GM19467 (cell line): ENCODE measurements around the gene POU2F2.

ENCODE experiments used
- ATAC-seq: cut with Tn5 transposase; IDR thresholded peaks from one replicate; pipeline ENCODE4 v1.9.1; 2021; ENCODE audit warnings: mild to moderate bottlenecking, moderate library complexity; ENCODE audit not compliant: unreplicated experiment

Gene POU2F2

DNA sequence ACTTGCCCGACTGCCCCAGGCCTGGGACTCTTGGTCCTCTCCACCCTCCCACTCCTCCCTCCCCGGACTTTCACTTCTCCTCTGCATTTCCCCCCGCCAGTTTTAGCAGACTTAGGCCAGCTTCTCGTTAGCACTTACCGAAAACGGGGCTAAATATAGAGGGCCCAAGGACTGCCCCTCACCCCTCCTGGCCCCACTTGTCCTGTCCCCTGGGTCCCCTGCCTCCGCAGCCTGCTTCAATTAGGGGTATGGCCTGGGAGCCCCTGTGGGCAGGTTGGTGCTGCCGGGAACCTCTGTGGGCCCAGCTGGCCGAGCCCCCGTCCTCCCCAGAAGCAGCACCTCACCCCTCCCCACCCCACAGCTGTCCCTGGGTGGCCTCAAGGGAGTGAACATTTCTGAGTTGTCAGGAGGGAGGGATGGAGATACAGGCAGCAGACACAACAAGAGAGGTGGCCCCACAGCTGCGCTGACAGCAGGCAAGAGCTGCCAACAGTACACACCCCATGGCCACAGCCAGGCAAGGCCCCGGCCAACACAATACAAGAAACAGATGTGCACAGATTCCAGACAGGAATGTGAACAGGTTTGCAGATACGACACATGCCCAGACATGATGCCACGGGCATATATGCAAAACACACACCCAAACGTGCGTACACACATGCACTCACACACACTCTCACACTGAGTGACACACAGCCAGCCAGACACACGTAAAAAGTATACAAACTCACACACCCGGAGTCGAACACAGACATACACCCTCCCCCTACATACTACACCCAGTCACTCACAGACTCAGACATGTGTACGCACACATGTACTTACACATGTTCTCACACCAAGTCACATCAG lies 2.6 kb downstream of the POU2F2 start:
- peak; percentile 51 for ATAC-seq

DNA sequence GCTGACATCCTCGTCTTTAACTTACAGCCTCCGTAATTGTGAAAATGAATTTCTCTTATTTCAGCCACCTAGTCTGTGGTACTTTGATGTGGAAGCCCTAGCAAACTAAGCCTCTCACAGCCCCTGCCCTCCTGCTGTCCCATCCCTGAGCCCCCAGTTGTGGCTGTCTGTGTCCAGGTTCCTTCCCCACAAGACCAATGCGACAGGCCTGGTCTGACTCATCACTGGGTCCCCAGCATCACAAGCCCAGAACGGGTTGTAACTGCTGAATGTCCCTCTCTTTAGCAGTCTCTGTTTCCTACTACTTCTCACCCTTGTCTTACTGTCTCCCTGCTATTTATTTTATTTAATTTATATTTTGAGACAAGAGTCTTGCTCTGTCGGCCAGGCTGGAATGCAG lies 5.7 kb downstream of the POU2F2 start:
- ATAC-seq, result no peak

DNA sequence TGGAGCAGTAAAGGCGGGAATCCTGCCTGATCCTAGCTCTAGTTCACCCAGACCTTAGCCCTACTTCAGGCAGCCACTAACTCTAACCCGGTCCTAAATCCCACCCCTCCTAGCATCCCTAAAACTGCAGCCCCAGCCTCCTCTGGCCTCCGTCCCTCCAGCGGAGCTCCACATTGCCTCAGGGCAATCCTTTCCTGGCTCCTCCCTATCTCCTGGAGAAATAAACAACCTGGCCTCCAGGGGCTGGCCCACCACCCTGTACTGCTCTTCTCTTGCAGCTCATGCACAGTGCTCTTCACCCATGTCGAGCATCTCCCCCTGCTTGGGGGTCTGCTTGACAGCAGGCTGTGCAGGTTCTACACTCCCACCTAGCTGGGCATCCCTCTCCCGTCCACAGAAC lies 6.7 kb downstream of the POU2F2 start:
- no peak for ATAC-seq

DNA sequence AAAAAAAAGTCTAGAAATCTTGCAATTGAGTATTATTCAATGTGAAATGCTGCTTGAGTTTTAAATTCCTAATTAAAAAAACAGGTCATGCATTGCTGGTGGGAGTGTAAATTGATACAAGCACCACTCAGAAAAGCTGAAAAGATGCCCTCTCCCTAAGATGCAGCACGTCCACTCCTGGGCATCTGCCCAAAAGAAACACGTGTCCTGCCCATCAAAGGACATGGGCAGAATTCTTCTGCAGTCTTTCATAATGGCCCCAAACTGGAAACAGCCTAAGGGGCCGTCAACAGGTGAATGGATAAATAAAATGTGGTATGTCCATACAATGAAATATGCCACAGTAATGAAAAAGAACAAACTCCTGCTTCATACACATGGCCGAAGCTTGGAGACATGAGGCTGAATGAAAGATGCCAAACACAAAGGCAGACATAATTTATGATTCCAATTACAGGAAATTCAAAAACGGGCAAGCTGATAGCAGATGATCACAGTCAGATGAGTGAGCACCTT lies 7.8 kb downstream of the POU2F2 start:
- no peak for ATAC-seq

DNA sequence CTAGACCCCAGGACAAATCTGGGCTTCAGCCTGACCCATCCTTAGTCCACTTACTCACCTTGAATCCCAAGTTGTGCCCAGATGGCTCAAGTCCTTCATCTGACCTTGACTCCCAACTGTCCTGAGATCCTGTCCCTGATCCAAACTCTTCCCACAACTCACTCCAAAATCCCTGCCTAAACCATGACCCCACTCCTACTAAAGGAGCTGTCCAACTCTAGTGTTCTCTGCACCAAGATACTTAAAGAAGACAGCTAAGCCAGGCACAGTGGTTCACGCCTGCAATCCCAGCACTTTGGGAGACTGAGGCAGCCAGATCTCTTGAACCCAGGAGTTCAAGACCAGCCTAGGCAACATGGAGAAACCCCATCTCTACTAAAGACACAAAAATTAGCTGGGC lies 8.5 kb downstream of the POU2F2 start:
- ATAC-seq, result no peak

DNA sequence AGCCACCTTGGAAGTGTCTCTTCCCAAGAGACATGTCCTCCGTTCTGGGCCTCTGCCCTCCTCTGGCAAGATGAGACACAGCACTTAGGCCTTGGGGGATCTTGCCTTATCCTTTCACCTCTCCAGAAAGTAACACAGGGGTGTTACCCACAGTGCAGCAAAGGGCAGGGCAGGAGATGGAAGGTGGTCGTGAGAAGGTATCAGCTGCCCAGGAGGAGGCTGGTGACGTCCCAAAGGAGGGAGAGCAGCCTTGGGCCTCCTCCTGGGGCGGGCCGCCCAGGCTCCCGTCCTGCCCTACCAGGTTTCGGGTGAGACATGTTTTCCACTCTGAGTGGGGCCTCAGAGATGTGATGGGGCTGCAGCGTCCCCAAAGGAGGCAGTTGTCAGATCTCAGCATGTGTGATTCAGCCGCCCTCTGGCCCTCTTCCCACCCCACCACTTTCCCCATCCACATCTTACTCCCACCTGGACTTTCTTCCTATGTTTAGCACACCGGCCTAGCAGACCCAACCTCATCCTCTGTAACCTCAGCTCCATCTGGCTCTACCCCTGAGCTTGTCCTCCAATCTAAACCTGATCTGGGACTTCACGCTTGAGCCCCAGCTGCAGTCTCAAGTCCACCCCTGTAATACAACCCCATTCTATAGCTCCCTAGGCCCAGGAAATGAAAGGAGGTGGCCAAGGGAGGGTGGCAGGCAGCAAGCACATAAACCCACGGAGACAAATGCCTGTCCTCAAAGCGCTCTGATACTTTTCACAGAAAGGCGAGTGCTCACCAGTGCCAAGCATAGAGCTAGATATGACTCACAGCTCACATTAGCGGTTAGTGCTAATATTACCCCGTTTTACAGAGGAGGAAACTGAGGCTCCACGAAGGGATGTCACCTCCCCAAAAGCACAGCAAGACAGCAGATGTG lies 9.3 kb downstream of the POU2F2 start:
- ATAC-seq, result no peak

DNA sequence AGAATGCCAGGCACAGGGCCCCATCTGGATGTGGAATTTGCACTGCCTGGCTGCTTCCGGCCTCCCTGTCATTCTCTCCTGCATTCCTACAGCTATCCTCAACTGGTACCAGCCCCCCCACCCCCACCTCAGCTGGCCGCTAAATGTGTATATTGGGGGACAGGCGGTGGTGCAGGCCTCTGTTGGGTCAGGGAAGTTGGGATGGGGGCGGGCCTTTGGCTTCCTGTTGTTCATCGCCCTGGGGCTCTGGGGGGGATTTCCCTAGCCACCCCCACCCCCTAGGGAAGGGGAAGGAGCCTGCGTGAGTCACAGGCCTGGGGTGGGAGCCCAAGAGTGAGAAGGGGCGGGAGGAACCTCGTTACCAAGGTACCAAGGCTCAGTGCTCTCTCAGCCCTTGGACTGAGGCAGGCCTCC lies 10.6 kb downstream of the POU2F2 start:
- ATAC-seq, result no peak

DNA sequence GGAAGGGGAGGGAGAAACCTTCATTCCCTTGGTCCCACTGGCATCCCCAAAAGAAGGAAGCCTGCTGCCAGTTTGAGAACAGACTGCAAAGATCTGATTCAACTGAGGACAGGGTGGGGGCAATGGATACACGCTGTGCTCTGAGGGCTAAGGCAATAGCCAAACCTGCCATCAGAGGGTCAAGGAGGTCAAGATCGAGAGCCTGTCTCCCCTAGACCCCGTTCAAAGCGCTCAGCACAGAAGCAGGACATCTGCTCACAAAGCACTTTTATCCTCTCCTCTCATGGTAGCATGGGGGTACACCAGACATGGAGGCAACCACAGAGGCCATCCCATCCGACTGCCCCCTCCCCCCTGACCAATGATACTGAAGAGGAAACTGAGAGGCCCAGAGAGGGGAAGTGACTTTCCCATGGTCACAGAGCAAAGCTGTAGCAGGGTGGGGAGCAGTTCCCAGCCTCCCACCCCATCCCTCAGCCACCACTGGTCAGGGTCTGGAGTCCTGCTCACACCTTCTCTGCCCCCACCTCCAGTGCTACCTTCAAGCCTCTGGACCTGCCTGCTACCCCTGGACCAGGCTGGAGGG lies 11.1 kb downstream of the POU2F2 start:
- ATAC-seq, result no peak

DNA sequence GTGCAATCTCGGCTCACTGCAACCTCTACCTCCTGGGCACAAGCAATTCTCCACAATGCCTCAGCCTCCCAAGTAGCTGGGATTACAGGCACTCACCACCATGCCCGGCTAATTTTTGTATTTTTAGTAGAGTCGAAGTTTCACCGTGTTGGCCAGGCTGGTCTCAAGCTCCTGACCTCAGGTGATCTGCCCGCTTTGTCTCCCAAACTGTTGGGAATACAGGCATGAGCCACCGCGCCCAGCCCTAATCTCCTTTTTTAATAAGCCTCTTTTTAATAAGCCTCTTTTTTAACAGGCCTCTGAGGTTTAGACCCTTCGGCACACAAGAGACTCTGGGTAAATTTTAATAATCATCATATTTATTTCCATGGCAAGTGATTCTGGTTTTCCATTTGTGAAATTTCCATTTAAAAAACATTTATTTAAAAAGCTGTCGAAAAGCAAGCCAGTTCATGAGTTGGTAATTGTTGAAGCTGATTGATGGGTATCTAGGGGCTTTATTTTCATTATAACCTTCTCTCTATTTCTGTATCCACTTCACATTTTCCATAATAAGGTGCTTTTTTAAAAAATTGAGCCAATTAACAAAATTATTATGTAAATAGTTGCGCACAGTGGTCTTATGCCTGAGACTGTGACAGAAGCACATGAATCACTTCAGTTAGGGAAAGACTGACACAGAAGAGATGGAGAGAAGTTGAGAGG lies 11.8 kb downstream of the POU2F2 start:
- ATAC-seq, result no peak

DNA sequence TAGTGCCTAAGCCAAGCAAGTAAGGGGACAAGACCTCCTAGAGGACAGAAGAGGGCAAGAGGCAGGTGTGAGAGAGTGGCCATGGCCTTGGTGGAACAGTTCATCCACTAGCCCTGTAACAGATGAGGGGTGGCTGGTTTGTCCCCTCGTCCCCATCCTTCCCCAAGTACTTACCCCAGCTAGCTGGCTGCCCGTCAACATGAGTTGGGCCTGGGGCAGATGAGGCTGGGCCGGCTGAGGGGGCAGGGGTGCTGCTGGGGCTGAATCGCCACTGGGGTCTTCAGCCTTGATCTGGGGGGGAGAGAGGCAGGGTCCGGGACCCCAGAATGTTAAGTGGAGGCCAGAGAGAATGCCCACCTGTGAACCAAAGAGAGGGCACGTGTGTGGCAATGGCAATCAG lies 15.2 kb downstream of the POU2F2 start:
- no peak for ATAC-seq

DNA sequence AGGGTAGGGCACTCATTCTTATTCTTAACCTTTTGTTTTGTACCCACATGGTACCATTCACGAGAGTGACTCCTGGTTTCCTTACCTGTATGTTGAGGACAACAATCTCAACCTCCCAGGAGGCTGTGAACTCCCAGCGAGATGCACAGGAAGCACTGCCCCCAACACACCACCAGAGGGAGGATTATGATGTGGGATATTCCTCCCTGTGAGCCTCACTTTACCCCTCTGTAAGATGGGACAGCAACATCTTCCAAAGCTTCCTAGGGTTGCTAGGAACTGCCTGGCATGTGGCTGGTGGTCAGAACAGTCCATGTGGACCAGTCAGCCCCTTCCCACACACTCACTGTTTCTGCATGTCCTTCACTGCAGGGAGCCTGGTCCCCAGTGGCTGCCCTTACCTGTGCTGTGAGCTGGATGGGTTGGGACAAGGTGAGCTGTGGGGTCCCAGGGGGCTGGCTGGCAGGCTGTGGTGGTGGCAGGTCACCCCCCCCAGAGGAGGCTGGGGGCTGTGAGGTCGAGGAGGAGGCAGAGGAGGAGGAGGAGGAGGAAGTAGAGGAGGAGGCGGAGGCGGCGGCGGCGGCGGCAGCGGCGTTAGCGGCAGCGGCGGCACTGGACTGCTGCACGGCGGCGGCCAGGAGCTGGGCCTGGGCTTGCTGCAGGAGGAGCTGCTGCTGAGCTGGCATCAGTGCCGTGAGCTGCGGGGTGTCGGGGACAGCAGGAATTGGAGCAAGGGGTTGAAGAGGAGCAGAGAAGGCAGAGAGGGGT lies 15.8 kb downstream of the POU2F2 start:
- no peak for ATAC-seq

DNA sequence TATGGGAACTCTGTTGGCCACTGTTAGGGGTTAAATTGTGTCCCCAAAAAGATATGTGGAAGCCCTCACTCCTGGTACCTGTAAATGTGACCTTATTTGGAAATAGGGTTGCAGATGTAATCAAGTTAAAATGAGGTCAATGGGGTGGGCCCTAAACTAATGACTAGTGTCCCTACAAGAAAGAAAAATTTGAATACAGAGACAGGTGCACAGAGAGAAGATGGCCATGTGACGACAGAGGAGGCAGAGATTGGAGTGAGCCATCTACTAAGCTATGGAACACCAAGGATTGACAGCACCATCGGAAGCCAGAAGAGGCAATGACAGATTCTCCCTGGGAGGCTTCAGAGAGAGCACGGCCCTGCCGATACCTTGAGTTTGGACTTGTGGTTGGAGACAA lies 16.5 kb downstream of the POU2F2 start:
- ATAC-seq, result no peak

DNA sequence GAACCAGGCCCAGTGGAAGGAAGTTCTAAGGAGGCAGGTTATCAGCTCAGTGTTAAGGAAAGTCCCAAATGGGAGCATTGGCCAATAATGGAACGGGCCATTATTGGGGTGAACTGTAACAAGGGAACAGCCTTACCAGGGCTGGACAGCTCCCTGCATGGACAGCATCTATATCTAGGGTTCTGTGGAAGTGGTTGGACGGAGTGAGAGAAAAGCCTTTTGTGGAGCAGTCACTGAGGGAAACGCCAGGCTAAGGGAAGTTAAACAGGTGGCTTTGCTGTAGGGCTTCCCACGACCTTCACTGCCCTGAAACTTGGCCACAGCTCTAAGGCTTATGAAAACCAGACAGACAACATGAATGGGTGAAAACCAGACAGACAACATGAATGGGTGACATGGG lies 17.0 kb downstream of the POU2F2 start:
- no peak for ATAC-seq

DNA sequence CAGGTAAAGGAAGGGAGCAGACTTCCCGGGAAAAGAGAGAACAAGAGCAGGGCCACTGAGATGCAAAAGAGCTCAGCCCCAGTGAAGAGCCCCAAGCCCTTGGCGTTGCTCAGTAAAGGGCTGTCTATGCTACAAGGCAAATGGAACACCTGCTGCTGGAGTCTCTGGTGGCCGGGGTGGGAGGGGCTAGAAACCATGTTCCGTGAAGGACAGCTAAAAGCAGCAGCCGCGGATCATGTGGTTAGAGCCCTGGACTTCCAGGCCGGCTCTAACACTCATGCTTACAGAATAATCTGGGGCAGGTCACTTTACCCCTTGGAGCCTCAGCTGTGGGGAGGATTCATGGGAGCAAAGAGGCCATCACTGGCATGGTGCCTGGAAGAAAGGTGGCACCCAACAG lies 17.8 kb downstream of the POU2F2 start:
- ATAC-seq, result peak; percentile 58

DNA sequence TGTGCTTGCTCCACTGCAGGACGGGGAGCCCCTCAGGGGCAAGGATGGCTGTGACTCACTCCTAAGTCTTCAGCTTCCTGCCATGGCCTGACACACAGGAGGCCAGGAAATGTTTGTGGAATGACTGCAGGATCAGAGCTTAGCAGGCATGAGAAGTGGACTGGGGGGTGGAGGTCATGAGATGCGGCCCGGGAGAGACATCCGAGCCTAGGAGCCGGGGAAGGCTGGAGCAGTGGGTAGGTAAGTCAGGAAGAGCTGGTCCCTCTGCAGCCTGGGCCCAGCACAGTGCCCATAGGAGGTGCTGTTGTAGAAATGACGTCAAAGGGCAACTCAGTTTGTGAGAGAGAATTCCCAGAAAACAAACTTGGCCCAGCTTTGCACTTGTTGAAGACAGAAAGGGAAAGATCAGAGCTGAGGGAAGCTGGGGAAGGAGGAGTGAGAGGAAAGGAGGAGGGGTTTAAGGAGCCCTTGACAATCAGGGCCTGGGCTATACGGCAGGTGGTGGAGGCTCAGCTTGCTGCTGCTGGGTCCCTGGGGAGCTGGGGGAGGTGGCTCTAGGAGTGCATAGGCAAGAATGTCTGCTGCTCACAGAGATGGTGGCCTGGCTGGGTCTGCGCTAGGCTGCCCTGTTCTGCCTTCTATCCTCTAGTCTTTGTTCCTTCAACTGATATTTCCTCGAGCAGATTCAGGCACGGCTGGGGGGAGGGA lies 18.5 kb downstream of the POU2F2 start:
- ATAC-seq, result peak; percentile 41

DNA sequence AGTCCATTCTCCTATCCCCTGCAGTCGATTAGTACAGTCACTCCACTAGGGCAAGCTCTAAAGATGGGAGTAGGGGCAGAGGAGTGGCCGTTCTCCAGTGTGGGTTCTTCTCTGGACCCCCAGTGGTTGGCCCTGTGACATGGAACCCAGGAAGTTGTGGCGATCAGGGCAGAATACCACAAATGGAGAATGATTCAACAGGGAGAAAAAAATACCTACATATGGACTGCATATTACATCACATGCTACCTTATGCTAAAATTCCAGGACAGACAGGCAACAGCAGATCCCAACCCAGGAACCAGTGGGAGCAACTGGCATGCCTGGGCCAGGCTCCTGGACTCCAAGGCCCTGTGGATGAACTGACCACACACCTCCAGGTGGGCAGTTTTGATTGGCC lies 20.4 kb downstream of the POU2F2 start:
- ATAC-seq, result no peak

DNA sequence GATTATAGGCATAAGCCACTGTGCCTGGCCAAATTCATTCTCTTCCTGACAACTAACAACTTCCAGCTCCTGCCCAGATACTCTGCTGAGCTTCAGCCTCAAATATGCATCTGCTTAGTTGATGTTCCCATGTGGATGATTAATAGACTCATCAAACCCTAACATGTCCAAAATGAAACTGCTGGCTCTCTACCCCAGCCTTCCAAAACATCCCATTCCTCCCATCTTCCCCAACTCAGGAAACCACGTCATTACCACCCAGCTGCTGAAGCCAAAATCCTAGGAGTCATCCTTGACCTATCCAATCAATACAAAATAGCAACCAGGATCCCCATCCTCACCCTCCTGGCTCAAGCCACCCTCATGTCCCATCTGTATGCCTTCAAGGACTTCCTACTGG lies 20.9 kb downstream of the POU2F2 start:
- ATAC-seq, result no peak

DNA sequence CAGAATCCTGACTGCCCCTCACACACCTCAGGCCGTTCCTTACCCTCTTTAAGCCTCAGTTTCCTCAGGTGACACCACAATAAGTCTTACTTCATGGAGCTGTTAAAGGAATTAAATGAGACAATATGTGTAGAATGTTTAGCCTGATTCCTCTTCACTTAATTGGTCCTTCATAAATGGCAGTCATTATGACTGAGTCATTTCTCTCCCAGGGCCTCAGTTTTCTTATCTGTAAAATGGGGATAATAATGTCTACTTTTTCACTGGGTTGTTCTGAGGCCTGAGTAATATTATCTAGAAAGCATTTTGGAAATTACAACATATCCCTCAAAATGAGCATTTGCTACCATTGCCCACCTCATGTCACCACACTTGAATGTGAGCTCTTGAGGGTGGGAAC lies 21.6 kb downstream of the POU2F2 start:
- ATAC-seq, result no peak

DNA sequence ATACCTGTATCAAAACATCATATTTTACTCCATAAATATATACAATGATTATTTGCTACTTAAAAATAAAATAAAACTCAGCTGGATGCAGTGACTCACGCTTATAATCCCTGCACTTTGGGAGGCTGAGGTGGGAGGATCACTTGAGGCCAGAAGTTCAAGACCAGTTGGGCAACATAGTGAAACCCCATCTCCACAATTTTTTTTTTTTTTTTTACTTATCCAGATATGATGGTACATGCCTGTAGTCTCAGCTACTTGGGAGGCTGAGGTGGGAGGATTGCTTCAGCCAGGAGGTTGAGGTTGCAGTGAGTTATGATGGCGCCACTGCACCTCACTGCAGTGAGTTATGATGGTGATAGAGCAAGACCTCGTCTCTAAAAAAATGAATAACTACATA lies 22.4 kb downstream of the POU2F2 start:
- ATAC-seq, result no peak
